UCSD-AML1 (cell line): ENCODE data around the gene STAC2.
"Not testable (repeated sequence)": the region's sequence is repeated elsewhere in the genome, so short reads cannot be mapped to it uniquely, and the experiment has no call there.

Experiments used
- DNase-seq: peaks from one replicate; lab custom pipeline; 2025; ENCODE audit not compliant: unreplicated experiment; lab: John Stamatoyannopoulos, UW

STAC2 gene

DNA sequence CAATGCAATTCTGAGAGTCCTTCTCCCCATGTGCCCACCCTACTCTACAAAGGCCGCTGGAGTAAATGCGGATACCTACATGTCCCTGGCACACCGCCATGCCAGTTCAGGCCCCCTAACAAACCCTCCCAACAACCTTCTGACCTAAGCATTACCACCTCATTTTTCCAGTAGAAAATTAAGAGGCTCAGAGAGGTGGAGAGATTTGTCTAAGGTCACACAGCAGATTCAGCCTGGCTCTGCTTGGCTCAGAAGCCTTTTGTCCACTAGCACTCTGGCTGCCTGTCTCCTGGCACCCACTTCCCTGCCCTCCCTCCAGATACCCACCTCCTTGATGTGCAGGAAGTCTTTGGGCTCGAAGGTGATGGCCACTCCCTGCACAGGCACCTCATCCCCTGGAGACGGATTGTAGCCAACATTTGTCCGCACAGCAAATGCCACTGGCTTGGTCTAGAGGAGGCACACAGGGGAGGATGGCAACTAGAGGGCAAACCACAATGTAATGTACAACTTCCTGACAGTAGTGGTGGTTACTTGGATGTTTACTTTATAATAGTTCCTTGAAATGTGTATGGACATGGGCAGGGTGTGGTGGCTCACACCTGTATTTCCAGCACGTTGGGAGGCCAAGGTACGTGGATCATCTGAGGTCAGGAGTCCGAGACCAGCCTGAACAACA, 38.5 kb downstream of the STAC2 start:
- DNase-seq = peak; percentile 41

DNA sequence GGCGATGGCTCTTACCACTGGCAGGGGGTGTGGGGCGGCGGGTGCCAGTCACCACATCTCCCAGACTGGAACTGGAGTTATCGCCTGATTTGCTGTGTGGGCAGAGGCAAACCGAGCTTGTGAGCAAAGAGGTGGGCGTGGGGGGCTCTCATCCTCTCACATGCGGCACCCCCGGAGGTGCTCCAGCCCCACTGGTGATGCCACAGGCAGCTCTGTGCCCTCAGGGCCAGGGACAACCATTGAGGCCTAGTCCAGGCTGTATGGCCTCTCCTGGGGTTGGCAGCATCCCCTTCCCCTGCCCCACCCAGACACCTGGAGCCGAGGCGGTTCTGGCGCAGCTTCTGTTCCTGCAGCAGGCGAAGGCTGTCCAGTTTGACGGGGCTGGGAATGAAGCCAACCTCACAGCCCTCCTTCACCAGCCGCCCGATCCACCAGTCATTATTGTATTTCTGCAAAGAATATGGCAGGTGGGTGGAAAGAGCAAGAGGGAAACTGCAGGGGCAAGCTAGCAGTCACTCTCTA, 39.2 kb downstream of the STAC2 start:
- DNase-seq = no peak

- DNase-seq = no peak
Observed at GRCh38 chr17:39183720-39184119, 42.0 kb downstream of the STAC2 start.

GRCh38 chr17:39183045-39183444, 42.7 kb downstream of the STAC2 start:
- DNase-seq = no peak

- no peak for DNase-seq
Observed at GRCh38 chr17:39181303-39181702, 44.4 kb downstream of the STAC2 start.

DNA sequence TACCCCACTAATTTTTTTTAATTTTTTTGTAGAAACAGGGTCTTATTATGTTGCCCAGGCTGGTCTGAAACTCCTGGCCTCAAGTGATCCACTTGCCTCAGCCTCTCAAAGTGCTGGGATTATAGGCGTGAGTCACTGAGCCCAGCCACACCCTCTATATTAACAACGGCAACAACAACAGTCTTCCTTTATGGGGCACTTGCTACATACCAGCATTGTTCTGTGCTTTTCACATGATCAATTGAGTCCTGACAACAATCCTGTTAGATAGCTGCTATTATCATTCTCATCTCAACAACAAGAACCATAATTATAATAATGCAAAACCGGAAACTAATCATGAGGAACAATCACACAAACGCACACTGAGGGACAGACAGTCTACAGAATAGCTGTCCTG, 47.2 kb downstream of the STAC2 start:
- DNase-seq = no peak

DNA sequence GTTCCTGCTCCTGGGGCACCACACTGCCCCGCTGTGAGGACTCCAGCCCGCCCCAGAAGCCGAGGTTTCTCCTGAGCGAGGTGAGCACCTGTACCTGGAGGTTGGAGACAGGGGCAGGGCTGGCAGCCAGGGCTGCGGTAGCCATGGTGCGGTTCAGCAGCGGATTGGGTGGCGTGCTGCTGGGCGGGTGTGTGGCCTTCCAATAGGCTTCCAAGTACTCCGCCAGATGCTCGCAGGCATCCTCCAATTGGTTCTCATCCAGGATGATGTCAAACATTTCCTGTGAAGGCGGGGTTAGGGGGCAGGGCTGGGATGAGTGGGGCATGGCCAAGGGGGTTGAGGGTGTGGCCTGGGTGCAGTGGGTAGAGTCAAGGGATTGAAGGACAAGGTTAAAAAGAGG, 48.5 kb downstream of the STAC2 start:
- no peak for DNase-seq

GRCh38 chr17:39175695-39176093, 50.1 kb downstream of the STAC2 start:
- DNase-seq = no peak

DNA sequence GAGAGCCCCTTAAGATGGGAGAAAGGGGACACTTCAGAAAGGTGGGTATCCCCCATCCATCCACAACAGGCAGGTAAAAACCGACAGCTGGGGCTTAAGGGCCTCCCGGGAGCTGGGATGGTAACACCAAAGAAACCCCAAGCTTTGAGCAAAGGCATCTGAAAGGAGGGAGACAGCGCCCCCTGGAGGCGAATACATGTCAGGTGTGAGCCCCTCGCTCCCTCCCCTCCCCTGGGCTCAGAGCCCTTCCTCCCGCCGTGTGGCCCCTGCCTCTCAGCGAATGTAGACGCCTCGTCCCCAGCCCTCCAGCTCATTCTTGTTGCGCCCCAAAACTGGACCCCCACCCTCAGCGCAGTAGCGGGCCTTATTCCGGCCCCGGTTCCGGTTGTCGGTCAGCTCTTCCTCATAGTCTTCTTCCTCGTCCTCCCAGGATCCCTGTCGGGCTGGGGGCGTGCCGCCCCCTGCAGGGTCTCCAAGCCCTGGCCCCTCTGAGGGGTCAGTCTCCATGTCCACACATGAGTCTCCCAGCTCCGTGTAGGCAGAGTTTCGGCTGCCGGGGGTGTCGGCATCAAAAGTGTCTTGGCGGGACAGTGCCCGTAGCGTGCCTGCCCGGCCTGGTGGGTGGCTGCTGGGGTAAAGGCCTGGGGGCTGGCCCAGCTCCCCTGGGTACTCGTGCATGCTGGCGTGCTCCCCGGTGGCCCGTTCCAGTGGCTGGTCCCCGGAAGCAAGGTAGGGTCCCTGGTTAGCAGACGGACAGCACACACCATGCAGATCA, 50.6 kb downstream of the STAC2 start:
- DNase-seq = peak; percentile 73

GRCh38 chr17:39173526-39174274, 52.0 kb downstream of the STAC2 start:
- DNase-seq = no peak

- DNase-seq = no peak
Observed at GRCh38 chr17:39173080-39173479, 52.7 kb downstream of the STAC2 start.

GRCh38 chr17:39171933-39172332, 53.8 kb downstream of the STAC2 start:
- DNase-seq = no peak

DNA sequence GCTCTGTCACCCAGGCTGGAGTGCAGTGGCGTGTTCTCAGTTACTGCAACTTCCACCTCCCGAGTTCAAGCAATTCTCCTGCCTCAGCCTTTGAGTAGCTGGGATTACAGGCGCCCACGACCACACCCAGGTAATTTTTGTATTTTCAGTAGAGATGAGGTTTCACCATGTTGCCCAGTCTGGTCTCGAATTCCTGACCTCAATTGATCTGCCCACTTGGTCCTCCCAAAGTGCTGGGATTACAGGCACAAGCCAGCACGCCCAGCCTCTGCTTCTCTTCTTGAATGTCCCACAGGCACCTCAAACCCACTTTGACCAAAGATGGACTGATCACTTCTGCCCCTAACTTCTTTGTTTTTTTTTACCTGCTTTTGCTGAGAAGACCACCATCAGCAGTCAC, 55.2 kb downstream of the STAC2 start:
- no peak for DNase-seq

- no peak for DNase-seq
Observed at GRCh38 chr17:39170109-39170508, 55.6 kb downstream of the STAC2 start.

DNA sequence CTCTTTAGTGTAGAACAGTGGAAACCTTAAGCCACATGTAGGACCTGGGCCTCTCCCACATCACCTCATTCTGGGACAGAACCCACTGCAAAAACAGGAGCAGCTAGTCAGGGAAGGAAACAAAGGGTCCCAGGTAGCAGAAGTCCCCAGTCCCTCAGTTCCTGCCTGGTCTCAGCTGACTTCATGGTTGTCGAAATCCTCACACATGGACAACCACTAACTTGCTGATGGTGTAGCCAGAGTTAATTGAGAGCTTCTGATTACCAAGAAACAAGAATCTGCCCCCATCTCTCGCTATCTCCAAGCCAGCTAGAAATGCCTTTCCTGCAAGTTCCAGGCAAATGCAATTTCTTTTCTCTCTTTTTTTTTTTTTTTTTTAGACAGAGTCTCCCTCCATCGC, 56.2 kb downstream of the STAC2 start:
- DNase-seq = no peak

- DNase-seq = no peak
Observed at GRCh38 chr17:39169101-39169500, 56.6 kb downstream of the STAC2 start.

GRCh38 chr17:39168503-39168902, 57.2 kb downstream of the STAC2 start:
- DNase-seq = not testable (repeated sequence)

- peak; percentile 80 for DNase-seq
Observed at GRCh38 chr17:39167476-39167875, 58.3 kb downstream of the STAC2 start.

DNA sequence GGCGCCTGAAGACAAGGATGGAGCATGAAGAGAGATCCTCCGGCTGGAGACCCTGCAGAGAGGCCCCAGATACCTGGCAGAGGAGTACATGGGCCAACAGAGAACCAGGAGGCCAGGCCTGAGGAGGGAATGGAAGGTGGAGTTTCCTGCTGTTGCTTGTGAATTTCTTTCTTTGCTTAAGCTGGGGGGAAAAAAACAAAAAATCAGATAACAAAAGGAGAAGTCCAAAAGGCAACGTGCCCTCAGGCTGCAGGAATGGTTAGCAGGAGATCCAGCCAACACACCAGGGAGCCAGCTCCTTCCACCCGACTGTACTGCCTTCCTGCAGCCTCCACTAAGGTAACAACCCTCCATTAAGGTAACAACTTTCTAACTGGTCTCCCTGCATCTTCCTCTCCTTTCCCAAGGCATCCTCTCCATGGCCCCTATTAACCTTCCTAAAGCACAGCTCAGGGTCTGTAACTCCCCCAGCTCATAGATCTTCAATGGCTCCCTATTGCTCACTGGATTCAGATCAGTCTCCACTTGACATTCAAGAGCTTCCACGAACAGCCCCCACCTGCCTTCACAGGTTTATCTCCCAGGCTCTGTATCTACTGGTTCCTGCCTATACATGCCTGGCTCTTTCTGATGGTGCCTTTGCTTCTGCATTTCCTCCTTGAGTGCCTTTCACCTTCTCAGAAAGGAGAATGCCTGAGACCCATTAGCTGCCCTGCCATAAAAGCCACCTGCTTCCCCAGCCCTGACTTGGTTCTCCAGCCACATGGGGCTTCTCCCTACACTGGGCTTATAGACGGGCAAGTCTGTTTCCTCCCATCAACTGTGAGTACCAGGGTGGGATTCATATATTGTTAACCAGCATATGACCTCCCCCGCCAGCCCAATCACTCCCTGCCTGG, 59.1 kb downstream of the STAC2 start:
- DNase-seq = peak; percentile 41

DNA sequence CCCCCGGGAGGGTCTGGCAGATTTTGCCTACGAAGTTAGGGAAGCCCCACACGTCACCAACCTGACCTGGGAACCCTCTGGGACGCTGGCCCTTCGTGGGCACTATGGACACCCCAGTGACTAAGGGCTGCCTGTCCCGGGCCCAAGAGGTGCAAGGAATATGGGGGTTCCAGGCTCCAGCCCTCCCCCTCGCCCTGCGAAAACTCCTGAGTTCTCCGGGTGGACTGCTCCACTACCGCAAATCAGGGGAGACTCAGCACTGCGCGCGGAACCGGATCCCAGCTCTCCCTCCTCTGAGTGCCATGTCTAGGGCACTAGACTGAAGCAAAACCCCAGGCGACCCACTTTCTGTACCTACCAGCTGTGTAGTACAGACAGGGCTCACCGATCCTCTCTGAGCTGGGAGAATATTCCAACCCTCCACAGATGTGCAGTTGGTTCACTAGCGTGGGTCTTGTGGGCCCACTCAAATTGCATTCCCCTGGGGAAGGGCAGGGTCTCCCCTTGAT, 59.9 kb downstream of the STAC2 start, which contains the start of gene ARL5C:
Gene ARL5C (minus strand): TSS at position 321 of the 509 bp plus-strand sequence. CDS start 401 bp downstream, outside the sequence.
- no peak for DNase-seq
